Measurements from ENCODE around the gene ANO1. TPM values are rescaled to one million over a fixed set of nuclear protein-coding genes. Genes with fewer than 3 reads are reported as not detected.

The ANO1 gene
- total RNA-seq, 1 experiment from 2014 or later: 10.9 TPM

DNA sequence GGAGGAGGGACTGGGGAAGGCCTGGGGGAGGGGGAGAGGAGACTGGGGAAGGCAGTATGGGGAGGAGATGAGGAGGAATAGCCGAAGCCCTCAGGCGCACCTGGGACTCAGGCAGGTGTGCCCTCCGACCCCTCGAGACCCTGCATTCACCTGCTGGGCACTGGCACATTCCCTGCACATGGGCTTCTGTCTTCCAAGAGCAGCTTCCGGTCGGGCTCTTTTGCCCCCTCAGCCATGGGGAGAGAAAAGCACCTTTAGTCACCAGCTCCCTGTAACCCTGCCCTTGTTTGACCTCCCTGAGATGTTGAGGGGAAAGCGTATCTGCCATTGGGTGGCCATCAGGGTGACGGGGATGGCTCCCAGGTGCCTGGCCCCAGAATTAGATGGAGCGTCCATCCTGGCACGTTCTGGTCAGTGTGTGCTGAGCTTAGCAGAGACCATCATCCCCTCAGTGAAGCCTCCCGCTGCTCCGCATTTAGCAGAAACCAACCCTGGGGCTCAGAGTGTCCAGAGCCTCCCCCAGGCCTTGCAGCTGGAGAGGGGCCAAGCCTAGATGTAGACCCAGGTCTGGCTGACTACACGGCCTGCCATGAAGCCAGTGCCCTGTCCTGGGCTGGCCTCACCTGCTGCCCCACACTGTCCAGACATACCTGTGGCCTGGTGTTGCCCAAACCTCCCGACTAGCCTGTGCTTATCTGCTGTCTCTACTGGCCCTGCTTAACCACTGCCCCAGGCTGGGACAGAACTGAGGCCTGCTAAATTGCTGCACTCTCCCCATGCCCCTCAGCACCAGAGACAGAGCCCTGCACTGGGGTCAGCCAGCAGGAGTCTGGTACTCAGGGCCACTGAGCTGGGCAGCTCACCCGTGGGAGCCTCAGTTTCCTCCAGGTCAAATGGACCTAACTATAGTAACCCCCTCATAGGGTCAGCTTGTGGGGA lies 6.2 kb downstream of the ANO1 start:
- H3K27ac Mint-ChIP-seq: no peak overlapping the region
- Histone ChIP-seq H3K79me2 (ENCODE audit: insufficient read depth, low read length) (no peaks in the 10 kb centered on the region), H4K8ac (replicated peaks; ENCODE audit: insufficient read length, low read depth, low read length) (no peak overlapping the region), H3K23me2 (ENCODE audit: insufficient read length, low read depth, low read length, poor library complexity, severe bottlenecking) (no peaks in the 10 kb centered on the region), H3K27me3 (ENCODE audit: insufficient read depth, low read length) (peaks cover 8% of the 10 kb centered on the region; the same call in 1 of the 2 replicates), H4K91ac (ENCODE audit: insufficient read length, low read depth, low read length) (no peak overlapping the region), H3K4ac (ENCODE audit: low read depth, low read length) (no peak overlapping the region), H3T11ph (ENCODE audit: low read length) (no peak overlapping the region), H2BK120ac (ENCODE audit: low read depth, low read length, poor library complexity, severe bottlenecking) (no peak overlapping the region), H3K4me2 (ENCODE audit: insufficient read depth, insufficient read length, low read length) (no peak overlapping the region), H2AFZ (ENCODE audit: low read length) (no peak overlapping the region), H3K27ac (ENCODE audit: insufficient read length, low read depth, low read length) (no peak overlapping the region), H4K20me1 (ENCODE audit: control insufficient read depth, insufficient read depth, insufficient read length) (no peaks in the 10 kb centered on the region), H2BK20ac (ENCODE audit: low read depth, low read length, poor library complexity, severe bottlenecking) (no peak overlapping the region), H2BK12ac (ENCODE audit: insufficient read length, low read depth, low read length) (no peak overlapping the region), H3K9me3 (ENCODE audit: control insufficient read depth, low read depth, low read length) (no peaks in the 10 kb centered on the region), H3K14ac (ENCODE audit: insufficient read depth, low read length) (no peak overlapping the region), H3K56ac (ENCODE audit: insufficient read length, low read depth, low read length) (no peak overlapping the region), H2AK5ac (ENCODE audit: insufficient read length, low read length) (no peak overlapping the region), H3K18ac (ENCODE audit: insufficient read length, low read depth, low read length) (no peak overlapping the region), H3K4me1 (ENCODE audit: insufficient read depth, low read length) (no peaks in the 10 kb centered on the region; the same call in 1 of the 2 replicates), H4K5ac (ENCODE audit: insufficient read length, low read depth, low read length) (no peak overlapping the region), H3K9ac (ENCODE audit: extremely low read depth, insufficient read length, low read length) (no peak overlapping the region), H2BK5ac (ENCODE audit: insufficient read length, low read length) (no peak overlapping the region), H3K23ac (ENCODE audit: insufficient read length, low read depth, low read length) (no peak overlapping the region), H3K79me1 (ENCODE audit: insufficient read depth, low read depth, low read length, poor library complexity, severe bottlenecking) (no peaks in the 10 kb centered on the region), H2BK15ac (ENCODE audit: low read depth, low read length) (no peak overlapping the region)
- H3K4me3 Mint-ChIP-seq: no peak overlapping the region
- H3K4me1 Mint-ChIP-seq: peaks cover 18 to 28% of the 10 kb centered on the region in 2 experiments
- H3K36me3 Mint-ChIP-seq (ENCODE audit: insufficient read depth in 1 of 3, low read depth in 3 of 3): no peaks in the 10 kb centered on the region; a peak in 1 of 7 replicates
- no peaks in the 10 kb centered on the region for H3K9me3 Mint-ChIP-seq
- no CpG with 5 or more reads among the region's 15 CpGs for WGBS (ENCODE audit: extremely low coverage, insufficient read length, low lambda C conversion rate)
- no peak for DNase-seq
- TF ChIP-seq, protein P1, sequence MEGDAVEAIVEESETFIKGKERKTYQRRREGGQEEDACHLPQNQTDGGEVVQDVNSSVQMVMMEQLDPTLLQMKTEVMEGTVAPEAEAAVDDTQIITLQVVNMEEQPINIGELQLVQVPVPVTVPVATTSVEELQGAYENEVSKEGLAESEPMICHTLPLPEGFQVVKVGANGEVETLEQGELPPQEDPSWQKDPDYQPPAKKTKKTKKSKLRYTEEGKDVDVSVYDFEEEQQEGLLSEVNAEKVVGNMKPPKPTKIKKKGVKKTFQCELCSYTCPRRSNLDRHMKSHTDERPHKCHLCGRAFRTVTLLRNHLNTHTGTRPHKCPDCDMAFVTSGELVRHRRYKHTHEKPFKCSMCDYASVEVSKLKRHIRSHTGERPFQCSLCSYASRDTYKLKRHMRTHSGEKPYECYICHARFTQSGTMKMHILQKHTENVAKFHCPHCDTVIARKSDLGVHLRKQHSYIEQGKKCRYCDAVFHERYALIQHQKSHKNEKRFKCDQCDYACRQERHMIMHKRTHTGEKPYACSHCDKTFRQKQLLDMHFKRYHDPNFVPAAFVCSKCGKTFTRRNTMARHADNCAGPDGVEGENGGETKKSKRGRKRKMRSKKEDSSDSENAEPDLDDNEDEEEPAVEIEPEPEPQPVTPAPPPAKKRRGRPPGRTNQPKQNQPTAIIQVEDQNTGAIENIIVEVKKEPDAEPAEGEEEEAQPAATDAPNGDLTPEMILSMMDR (conservative IDR thresholded peaks at IDR 0.05): no peak
- H3K27me3 Mint-ChIP-seq (ENCODE audit: low read depth): peaks cover 30% of the 10 kb centered on the region

All from H9 (cell line).